ENCODE measurements around the gene ICAM2. TPM values are rescaled to one million over a fixed set of nuclear protein-coding genes. Genes with fewer than 3 reads are reported as not detected.
A peak's percentile ranks its signal among the peaks of the same experiment; 100 is the strongest.
"Not testable (repeated sequence)": the region's sequence is repeated elsewhere in the genome, so short reads cannot be mapped to it uniquely, and the experiment has no call there.

The ICAM2 gene
- total RNA-seq, 2 donors from 2014 or later, result 16.2 to 16.3 TPM

DNA sequence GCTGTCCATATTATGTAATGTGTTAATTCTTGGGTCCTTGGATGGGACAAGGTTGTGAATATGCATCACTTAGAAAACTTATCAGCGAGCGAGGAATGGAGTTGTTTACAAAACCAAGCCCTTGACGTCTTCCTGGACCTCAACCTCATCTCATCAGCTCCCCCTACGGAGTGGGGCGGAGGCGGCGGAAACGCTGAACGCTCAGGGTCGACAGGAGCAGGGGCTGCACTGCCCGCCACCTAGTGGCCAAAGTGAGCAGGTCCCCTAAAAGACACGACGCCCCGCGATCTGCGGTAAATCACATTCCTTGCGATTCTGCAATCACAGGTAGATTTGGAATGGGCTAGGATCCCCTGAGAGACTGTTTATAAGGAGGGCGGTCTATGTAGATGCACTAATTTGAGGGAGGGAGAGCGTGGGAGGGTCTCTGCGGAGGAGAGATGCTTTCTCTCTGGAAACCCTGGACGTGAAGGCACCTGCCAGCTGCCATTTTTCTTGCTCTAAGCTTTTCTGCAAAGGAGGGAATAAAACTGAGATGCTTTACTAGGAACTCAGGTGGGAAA, 5.4 kb upstream of the ICAM2 start:
- DNase-seq (peak; percentile 73 to 81 (median 79)), ATAC-seq (peak; percentile 66)
- H3K4me1 ChIP-seq, result peaks cover 28% of the 10 kb centered on the region
- no peaks in the 10 kb centered on the region for H3K9me3 ChIP-seq
- no peaks in the 10 kb centered on the region for H3K27me3 ChIP-seq
- intact Hi-C loops (cut with DNase I), result loop anchor here (5.0 kb wide), 1 partner anchor 111 kb away; no protein-coding TSS in a partner anchor
- WGBS, 2 donors, result 1 to 5% methylated on average over 7 to 21 of the region's 21 CpGs
- H3K27ac ChIP-seq, result peak overlapping the region in 2 of 4 donors; percentile 65 to 67
- no peak for TF ChIP-seq POLR2A (IDR thresholded peaks at IDR 0.05)
- TF ChIP-seq, protein P1, sequence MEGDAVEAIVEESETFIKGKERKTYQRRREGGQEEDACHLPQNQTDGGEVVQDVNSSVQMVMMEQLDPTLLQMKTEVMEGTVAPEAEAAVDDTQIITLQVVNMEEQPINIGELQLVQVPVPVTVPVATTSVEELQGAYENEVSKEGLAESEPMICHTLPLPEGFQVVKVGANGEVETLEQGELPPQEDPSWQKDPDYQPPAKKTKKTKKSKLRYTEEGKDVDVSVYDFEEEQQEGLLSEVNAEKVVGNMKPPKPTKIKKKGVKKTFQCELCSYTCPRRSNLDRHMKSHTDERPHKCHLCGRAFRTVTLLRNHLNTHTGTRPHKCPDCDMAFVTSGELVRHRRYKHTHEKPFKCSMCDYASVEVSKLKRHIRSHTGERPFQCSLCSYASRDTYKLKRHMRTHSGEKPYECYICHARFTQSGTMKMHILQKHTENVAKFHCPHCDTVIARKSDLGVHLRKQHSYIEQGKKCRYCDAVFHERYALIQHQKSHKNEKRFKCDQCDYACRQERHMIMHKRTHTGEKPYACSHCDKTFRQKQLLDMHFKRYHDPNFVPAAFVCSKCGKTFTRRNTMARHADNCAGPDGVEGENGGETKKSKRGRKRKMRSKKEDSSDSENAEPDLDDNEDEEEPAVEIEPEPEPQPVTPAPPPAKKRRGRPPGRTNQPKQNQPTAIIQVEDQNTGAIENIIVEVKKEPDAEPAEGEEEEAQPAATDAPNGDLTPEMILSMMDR (IDR thresholded peaks at IDR 0.05), result peak; percentile 70 to 89 (median 87)
- no peak overlapping the region for H3K4me3 ChIP-seq
- H3K36me3 ChIP-seq (replicated peaks in 1 of 2; ENCODE audit: insufficient read depth in 1 of 2, low read depth in 2 of 2), result no peaks in the 10 kb centered on the region

DNA sequence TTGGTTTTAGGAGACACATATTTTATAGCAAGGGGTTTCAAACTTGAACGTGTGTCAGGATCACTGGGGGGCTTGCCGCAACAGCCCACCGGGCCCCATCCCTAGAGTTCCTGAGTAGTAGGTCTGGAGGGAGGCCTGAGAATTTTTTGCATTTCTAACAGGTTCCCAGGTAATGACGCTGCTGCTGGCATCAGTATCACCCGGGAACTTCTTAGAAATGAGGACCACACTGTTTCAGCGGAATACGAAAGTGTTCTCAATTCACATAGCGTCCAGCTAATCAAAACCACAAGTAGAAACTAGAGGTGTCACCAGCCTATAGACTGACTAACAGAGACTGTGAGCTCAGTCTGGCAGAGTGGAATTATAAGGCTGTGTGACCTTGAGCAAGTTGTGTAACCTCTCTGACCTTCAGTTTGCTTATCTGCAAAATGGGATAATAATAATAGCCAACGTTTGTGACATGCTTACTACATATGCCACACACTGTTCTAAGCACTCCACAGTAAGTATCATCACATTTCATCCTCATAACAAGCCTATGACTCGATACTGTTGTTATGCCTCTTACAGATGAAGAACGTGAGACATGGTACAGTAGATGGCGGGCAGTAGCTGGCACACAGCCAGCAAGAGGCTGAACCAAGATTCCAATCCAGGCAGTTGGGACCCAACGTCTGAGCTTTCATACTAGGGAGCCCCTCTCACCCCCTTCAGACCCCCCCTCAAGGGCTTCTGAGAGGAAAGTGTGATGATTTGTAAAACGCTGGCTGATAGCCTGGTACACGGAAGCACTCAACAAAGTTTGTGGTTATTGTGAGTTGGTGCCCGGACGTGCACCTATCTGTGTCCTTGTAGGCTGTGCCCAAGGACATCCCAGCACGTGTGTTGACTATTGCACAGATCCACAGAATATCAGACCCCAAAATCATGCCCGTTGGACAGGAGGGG, 4.6 kb upstream of the ICAM2 start:
- ATAC-seq, result peak; percentile 6
- WGBS, 2 donors, result 26 to 35% methylated on average over 15 to 19 of the region's 19 CpGs

DNA sequence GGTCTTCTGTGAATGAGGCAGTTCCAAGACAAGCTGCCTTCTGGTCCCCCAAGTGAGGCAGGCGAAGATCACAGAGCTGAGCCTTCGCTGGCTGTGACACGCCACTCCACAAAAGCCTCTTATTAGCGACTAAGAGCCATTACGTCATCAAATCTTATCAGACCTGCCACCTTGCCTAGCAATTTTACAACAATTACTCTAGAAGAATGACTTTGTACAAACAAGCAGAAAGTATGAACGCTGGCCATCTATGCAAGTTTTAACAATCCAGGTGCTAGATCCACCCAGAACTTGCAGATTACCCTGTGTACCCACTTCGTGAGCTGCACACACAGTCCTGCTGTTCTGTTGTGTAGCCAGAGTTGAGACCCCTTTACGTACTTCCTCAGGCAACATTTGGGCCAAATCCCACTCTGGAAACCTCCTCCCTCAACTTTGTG, 3.8 kb upstream of the ICAM2 start:
- intact Hi-C loops (cut with DNase I), result no loop called here
- Histone ChIP-seq H3K27me3 (no peaks in the 10 kb centered on the region), H3K4me1 (peaks cover 36% of the 10 kb centered on the region), H3K4me3 (no peak overlapping the region), H3K36me3 (replicated peaks in 1 of 2; ENCODE audit: insufficient read depth in 1 of 2, low read depth in 2 of 2) (no peaks in the 10 kb centered on the region), H3K9me3 (no peaks in the 10 kb centered on the region), H3K27ac (peak overlapping the region; percentile 49 to 67 (median 65))
- TF ChIP-seq, protein P1 (IDR thresholded peaks at IDR 0.05), result no peak
- no peak for TF ChIP-seq POLR2A (IDR thresholded peaks at IDR 0.05)
- ATAC-seq (peak; percentile 47), DNase-seq (peak in 3 of 4 donors; percentile 48 to 55 (median 51))
- 32 to 37% methylated on average over 8 of the region's 8 CpGs for WGBS, 2 donors

More for the DNA sequence above, 4.6 kb upstream of the ICAM2 start:
- peaks cover 31% of the 10 kb centered on the region for H3K4me1 ChIP-seq
- no peaks in the 10 kb centered on the region for H3K36me3 ChIP-seq (replicated peaks in 1 of 2; ENCODE audit: insufficient read depth in 1 of 2, low read depth in 2 of 2)
- no peaks in the 10 kb centered on the region for H3K9me3 ChIP-seq
- H3K27me3 ChIP-seq, result no peaks in the 10 kb centered on the region
- H3K27ac ChIP-seq, result peak overlapping the region; percentile 49 to 67 (median 65)
- H3K4me3 ChIP-seq, result no peak overlapping the region
- peak in 3 of 4 donors; percentile 41 to 47 (median 41) for DNase-seq
- intact Hi-C loops (cut with DNase I), result loop anchor here (5.0 kb wide), 1 partner anchor 112 kb away; no protein-coding TSS in a partner anchor
- TF ChIP-seq POLR2A (IDR thresholded peaks at IDR 0.05), result no peak
- TF ChIP-seq, protein P1 (IDR thresholded peaks at IDR 0.05), result no peak

DNA sequence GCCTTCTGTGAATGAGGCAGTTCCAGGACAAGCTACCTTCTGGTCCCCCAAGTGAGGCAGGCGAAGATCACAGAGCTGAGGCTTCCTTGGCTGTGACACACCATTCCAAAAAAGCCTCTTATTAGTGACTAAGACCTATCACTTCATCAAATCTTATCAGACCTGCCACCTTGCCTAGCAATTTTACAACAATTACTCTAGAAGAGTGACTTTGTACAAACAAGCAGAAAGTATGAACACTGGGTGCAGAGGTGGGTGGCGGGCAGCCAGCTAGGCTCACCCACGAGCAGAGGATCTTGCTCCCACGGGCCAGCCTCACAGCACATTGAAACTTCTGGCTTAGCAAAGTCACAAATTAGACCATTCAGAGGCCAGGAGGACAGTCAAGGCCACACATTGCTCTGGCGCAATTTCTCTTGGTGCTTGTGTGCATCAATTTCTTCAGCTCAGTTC, 2.2 kb upstream of the ICAM2 start:
- H3K9me3 ChIP-seq, result no peaks in the 10 kb centered on the region
- WGBS, 2 donors, result 55 to 59% methylated on average over 5 of the region's 5 CpGs
- DNase-seq (peak in 2 of 4 donors; percentile 45 to 53), ATAC-seq (no peak)
- intact Hi-C loops (cut with DNase I), result no loop called here
- no peaks in the 10 kb centered on the region for H3K36me3 ChIP-seq (replicated peaks in 1 of 2; ENCODE audit: insufficient read depth in 1 of 2, low read depth in 2 of 2)
- H3K27ac ChIP-seq, result no peak overlapping the region
- TF ChIP-seq POLR2A (IDR thresholded peaks at IDR 0.05), result no peak
- TF ChIP-seq, protein P1 (IDR thresholded peaks at IDR 0.05), result no peak
- no peak overlapping the region for H3K4me3 ChIP-seq
- H3K4me1 ChIP-seq, result peaks cover 36% of the 10 kb centered on the region
- no peaks in the 10 kb centered on the region for H3K27me3 ChIP-seq

DNA sequence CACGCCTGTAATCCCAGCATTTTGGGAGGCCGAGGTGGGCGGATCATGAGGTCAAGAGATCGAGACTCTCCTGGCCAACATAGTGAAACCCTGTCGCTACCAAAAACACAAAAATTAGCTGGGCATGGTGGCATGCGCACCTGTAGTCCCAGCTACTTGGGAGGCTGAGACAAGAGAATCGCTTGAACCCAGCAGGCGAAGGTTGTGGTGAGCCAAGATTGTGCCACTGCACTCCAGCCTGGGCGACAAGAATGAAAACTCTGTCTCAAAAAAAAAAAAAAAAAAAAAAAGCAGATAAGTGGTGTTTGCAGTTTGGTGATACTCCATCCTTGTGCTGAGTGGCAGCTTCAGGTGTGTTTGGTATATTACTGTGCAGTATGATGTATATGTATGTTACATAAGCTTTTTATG, 877 bp downstream of the ICAM2 start:
- H3K36me3 ChIP-seq (replicated peaks in 1 of 2; ENCODE audit: insufficient read depth in 1 of 2, low read depth in 2 of 2); H3K27me3 ChIP-seq; intact Hi-C loops (cut with DNase I); DNase-seq; H3K4me3 ChIP-seq; H3K9me3 ChIP-seq; ATAC-seq: not testable (repeated sequence)
- 61 to 68% methylated on average over 9 of the region's 9 CpGs for WGBS, 2 donors
- peaks cover 19% of the 10 kb centered on the region for H3K4me1 ChIP-seq
- peak overlapping the region in 2 of 4 donors; percentile 47 to 58 for H3K27ac ChIP-seq
